Fibroblast of skin of abdomen (primary cell): ENCODE results near the gene BCR.

ENCODE experiments used
- DNase-seq: peaks from one replicate; pipeline ENCODE4 v3.0.0-alpha.2; 2013

Gene BCR

DNA sequence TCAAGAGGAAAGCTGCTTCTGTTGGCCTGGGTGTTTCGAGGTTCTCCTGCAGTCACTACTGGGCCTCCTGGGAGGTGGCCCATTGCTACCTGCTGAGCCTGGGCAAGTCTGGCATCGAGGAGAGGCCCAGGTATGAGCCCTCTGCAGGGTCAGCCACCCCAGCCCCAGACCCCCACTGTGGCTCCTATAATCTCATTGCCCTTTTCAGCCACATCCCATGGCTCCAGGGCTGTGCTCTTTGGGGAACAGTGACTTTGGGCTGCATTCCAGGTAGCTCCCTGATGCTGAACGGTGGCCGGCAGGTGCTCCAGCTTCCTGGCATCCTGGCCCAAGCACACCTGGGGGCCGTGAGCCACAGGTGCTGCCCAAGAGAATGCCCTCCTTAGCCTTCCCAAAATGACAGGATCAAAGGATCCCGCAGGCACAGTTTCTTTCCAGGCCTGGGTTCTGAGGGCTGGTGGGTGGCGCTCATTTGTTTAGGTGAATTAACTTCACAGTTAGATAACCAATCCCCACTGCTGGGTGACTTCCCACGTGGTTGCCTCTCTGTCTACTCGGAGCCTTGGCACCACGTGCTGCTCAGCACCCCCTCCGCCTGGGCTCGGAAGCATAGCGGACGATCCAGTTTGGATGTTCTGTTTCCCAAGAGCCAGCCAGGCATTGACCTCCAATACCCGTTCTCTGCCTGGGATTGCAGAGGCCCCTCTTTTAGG is 97.4 kb downstream of the BCR start:
- DNase-seq, result no peak

DNA sequence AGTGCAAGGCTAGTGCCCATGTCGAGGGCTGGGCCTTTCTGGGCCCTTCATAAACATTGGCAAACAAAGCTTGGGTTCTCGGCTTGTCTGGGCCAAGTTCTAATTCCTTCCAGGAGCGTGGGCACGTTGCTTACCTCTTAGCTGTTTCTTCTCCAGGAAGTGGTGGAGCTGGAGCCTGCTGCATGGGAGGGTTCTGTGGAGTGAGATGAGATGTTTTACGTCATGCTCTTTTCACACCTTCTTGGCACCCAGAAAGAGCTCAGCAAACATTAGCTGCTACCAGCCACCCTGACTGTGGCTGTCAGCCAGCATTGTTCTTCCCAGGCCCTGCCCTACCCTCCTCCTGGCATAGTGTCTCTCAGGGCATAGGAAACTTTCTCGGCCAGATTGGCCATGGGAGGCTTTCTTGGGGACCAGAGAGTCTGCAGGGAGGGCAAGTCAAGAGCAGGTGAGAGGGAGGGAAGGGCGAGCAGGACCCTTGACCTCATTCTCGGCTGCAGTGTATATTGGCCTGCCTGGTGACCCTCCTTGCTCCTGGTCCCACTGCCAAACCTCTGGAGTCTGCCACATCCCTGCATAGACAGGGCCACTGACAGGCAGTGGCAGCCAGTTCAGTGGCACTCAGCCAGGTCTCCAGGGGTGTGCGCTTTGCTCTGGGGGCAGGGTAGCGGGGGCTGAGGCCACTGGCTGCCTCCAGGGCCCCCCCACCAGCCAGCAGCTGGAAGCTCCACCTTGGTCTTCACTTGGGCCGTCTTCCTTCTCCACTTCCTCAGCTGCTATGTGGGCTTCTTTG is 98.8 kb downstream of the BCR start:
- DNase-seq, result no peak

DNA sequence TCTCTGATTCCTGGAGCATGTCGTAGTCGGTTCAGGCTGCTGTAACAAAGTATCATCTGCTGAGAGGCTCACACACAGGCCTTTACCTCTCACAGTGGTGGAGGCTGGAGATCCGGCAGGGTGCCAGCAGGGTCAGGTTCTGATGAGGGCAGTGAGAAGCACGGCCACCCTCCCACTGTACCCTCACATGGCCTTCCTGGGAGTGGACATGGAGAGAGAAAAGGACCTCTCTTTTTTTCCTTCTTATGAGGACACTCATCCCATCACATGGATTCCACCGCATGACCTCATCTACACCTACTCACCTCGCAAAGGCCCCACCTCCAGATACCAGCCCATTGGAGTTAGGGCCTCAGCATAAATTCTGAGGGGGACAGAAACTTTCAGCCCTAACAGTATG is 99.5 kb downstream of the BCR start:
- no peak for DNase-seq

DNA sequence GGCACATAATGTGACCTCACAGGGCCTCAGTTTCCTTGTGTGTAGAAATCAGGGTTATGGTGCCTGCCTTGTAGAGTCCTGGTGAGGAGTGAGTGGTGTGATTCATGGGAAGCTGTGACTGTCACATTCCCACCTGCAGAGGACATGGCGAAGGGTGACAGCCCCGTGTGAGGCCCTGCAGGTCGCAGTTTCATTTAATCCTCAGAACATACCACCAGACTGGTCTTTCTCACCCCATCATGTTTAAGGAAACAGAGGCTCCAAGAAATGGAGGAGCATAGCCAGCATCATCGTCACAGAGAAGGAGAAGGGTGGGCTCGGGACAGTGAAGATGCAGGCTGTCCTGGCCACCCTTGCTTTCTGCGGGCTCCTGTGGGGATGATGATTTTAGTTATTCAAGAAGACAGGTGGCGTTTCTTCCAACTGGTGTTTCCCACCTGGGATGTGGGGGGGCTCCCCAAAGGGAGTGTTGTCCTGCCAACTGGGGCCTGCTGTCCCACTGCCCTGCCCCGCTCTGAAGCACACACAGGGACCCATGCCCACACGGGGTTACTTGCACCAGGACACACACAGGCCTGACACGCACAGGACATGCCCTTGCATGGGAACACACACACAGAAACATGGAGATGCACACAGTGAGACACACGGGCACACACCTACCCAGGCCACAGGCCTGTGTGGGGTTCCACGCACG is 100.2 kb downstream of the BCR start:
- DNase-seq, result no peak

DNA sequence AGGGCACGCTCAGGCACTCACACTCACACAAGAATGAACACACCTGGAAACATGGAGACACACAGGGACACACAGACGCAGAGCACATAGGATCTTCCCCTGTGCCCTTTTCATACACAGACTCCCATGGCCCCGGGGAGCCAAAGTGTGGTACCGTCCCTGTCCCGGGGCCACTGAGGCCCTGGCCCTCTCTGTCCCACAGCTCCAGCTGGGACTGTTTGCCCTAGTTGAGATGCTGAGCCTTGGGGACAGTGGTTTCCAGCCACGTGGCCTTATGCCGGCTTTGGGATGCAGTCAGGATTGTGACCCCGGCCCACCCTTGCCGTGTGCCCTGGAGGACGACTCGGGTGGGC is 100.7 kb downstream of the BCR start:
- no peak for DNase-seq

DNA sequence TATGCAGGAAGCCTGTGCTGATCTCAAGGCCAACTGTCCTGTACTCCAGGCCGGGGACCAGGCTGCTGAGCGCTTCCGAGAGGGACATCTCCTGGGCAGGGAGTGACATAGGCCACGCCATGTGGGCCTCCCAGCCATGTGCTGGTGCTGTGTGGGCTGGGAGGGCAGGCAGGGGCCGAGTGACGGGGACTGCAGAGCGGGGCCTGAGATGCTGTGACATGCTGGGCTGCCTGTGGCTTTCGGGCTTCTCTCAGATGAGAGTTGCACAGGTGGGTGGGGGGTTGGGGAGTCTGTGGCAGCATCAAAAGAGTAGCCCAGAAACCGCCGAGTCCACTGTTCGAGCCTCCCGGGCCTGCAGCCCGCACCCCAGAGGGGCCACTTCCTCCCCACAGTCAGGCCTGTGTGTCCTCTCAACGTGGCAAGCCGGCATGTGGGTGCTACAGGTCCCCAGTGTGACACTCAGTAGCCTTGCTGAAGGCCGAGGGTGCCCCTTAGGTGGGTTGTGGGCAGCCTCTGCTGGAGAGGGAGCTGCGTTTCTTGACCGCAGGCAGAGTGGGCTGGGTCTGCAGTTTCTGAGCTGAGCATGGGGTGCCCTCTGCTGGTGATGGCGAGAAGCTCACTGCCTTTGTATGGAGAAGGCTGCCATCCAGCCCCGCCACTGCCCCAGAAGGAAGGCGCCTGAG is 101.2 kb downstream of the BCR start:
- peak; percentile 66 for DNase-seq

DNA sequence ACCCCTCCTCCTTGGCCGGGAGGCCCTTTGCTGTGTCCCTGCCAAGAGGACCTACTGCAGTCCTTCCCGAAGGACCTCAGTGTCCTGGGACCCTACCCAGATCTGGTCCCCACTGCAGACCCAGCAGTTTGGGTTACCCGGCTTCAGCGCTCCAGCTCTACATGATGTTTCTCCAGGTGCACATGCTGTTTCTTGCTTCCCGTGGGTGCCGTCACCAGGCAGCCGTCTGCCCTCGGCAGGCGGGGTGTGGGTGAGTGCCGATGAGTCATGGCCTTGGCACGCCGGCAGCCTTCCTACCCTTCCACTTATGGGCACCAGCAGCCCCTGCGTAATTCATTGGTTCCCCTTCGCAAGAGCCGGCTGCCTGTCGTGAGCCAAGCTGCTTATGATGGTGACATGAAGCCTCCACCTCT is 101.8 kb downstream of the BCR start:
- no peak for DNase-seq

DNA sequence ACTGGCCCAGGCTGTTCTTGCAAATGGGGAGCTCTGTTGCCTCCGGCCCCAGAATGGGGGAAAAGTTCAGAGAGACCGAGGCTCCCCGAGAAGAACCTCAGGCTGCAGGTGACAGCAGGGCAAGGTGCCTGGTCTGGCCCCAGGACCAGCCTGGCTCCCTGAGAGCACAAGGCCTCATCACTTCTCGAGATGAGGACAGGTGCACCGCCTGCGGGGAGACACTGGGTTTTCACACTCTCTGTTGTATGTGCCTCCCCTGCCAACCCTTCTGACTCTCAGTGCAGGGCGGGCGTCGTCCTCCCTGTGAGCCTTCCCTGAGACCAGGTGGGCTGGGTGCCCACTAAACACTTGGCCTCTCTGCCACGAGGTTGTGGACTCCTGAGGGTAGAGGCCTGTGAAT is 102.2 kb downstream of the BCR start:
- DNase-seq, result no peak

DNA sequence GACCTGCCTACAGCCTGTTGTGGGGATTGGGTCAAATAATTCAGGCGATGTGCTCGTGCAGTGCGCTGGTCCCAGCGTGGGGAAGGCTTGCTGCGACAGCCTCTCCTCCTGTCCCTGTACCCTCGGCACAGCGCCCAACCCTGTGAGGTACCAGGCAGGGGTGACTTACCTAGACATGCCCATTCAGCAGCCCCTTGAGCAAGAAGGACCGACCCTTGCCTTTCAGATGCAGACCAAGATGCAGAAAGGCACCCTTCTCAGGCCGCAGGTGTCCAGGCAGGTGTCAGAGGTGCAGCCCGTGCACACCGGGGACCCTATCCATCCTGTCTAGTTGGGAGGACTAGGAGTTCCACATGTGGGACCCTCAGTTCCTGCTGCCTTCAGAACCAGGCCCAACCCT is 102.7 kb downstream of the BCR start:
- no peak for DNase-seq

DNA sequence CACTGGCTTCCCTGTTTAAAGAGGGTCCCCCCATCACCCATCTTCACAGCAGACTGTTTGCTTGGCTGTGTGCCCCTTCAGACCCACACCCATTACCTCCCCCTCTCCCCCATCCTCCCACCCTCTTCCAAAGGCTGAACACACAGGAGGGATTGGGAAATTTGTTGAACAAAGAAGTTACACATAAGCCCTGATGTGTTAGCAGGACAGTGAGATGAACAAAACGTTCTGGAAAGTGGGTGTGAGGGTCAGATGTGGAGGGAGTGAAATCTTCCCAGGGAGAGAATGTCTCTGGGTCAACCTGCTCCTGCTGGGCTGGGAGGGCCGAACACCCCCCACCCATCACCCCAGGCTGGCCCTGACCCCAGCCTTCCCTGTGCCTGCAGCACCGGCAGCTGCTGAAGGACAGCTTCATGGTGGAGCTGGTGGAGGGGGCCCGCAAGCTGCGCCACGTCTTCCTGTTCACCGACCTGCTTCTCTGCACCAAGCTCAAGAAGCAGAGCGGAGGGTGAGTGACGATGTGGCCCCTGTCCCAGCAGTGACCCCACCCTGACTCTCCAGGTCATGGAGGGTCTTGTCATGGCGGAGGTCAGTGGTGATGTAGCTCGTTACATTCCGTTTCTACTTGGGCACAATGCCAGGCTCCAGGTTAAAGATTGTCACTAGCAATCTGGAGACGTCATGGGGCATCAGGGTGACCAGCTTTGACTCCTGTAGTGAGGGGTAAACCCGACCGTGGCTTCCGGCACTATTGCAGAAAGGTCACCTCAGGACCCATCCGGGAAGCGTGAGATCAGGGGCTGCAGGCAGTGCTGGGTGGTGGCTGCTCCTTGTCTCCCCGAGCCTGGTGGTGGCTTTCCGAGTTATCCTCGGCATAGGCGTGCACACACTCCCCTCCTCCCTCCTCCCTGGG is 103.5 kb downstream of the BCR start:
- no peak for DNase-seq

DNA sequence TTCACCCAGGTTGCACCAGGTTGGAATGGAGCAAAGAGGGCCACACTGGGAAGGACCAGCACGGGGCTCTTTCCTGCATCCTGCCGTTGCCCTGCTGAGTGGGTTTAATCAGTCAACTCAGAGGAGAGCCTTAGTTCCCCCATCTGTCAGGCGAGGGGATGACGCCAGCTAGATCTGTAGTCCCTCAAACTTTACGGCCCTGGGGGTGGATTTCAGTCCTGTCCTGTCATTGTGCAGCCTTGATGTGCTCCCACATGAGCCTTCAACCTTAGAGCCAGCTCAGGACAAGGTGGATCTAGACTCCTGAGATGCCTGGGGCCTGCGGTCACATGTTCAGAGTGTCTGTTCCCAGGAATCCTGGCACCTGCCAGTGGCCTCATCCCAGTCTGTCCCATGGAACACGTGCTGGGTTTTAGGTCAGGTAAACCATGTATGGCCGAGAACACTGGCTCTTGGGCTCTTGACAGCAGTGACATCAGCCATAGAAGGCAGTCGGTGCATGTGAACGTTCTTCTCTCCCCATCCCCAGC is 104.3 kb downstream of the BCR start:
- no peak for DNase-seq

DNA sequence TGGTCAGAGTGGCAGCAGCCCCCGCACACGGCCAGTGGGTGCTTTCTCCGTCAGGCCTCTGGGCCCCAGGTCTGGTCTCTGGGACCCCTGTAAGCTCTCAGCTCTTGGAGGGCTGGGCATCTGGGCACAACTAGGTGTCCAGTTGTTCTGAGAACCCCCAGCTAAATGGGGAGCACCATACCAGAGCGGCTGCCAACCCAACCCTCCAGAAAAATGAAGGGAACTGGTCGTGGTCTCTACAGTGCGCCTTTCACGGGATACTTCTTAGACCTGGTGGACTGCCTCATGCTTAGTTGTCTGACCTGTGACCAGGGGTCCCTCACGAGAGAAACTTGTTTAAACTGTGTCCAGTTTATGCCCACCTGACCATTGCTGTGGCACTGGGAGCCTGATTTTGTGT is 104.9 kb downstream of the BCR start:
- no peak for DNase-seq

DNA sequence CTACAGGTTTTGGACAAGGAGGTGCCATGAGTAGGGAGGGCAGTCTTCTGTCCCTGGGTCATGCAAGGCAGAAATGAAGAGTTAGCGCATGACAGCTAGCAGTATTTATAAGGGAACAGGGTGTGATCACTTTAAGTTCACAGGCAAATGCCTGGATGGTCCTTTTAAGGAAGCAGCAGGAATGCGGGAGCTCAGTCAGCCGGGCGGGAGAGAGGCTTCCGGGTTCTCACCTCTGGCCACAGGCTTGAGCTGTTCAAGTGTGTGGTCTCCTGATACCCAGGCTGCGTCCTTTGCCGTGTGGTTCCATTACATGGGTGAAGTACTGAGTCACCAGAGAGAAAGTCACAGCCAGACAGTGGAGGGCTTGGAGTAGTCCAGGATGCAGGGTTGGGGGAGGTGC is 105.4 kb downstream of the BCR start:
- DNase-seq, result no peak

DNA sequence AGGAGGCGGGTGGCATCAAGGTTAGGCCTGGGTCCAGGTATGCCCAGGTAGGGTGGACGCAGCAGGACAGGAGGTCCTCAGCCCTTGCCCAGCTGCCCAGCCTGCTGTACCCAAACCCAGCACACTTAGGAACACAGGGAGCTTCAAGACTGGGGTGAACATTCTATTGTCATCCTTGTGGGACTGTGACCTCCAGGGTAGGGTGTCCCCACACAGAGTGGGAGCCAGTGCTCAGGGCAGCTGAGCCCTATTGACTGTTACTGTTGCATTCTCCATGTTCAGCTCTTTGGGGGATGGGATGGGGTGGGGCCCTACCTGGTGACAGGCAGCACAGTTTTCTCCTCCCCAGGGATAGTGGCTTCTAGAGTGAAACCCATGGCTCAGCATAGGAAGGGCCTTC is 106.0 kb downstream of the BCR start:
- DNase-seq, result no peak

DNA sequence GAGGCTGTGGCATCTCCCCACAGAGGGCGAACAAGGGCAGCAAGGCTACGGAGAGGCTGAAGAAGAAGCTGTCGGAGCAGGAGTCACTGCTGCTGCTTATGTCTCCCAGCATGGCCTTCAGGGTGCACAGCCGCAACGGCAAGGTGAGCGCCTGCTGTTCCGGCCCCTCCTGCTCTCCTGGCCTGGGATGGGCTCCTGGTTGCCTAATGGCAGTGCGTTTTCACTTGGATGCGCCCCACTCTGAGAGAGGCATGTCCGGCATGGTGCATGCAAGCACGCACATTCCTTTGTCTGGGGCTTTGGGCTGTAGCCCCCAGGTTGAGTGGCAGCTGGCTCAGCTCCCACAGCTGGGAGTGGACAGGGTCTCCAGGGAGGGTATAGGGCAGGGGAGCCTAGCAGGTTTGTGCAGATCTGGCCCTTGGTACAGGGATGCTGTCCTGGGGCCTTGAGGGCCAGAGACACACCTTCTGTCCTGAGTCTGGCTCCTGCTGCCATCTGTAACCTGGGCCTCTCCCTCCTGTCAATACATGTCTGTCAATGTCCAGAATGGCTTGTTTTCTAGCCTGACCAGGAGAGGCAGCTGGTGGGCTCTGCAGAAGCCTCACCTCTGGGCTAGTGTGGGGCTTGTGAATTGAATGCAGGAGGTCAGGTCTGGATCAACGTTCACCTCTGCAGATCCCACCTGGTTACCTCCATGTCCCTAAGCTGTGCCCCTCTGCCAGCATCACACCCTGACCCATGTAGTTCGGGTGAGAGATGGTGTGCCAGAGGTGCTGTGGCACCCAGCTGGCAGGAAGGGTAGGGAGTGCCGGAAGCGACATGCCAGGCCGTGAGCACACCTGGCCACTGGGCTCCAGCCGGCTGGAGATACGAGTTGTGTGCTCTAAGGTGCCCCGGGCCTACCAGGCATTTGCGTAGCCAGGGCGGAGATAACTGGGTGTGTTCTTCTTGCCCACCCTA is 107.1 kb downstream of the BCR start:
- DNase-seq, result no peak

DNA sequence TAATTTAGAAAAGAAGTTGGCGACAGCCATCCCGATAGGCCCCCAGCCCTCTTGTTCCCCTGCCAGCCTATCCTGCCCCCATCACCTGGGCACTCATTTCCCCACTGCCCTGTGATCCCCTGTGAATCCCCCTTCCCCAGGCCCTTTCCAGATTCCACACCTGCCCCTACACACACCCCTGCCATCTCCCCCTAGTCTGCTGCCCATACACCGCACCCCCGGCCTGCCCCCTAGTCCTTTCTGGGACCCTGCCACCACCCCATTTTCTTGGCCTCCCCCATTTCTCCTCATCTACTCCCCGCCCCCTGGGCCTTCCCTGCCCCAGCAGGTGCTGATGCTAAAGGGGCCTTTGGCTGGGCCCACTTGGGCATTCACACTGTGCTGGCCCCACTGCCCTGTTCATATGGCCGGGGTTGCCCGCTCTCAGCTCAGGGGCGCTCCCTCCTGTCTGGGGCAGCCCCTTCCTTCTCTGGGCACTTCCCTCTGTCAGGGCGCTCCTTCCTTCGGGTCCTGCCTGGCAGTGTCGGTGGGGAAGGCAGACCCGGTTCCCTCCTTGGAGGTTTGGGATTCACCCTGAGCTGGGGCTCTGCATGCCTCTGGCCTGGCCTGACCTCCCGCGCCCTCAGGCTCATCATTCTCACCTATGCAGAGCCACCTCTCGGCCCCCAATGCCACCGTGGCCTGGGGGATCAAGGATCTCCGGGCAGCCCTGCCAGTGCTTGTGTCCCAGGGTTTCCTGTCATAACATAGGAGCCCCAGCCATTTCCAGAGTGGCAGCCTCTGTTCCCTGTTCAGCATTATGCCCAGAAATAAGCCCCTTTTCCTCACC is 108.2 kb downstream of the BCR start:
- DNase-seq, result no peak

DNA sequence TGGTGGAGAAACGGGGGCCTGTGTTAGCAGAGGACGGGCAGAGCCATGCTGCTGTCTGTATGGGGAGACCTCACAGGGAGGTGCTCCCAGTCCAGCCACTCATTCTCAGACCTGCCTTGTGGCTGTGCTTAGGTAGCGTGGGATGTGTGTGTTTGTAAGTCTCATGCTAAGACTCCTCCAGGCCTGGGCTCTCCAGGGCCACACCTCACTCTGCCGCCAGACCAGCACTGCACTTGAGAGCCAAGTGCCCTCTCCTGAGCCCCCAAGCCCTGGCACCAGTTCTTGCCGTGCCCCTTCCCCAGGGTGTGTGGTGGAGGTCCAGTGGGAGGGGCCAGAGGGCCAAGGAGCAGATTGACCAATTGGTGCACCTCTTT is 108.8 kb downstream of the BCR start:
- no peak for DNase-seq

DNA sequence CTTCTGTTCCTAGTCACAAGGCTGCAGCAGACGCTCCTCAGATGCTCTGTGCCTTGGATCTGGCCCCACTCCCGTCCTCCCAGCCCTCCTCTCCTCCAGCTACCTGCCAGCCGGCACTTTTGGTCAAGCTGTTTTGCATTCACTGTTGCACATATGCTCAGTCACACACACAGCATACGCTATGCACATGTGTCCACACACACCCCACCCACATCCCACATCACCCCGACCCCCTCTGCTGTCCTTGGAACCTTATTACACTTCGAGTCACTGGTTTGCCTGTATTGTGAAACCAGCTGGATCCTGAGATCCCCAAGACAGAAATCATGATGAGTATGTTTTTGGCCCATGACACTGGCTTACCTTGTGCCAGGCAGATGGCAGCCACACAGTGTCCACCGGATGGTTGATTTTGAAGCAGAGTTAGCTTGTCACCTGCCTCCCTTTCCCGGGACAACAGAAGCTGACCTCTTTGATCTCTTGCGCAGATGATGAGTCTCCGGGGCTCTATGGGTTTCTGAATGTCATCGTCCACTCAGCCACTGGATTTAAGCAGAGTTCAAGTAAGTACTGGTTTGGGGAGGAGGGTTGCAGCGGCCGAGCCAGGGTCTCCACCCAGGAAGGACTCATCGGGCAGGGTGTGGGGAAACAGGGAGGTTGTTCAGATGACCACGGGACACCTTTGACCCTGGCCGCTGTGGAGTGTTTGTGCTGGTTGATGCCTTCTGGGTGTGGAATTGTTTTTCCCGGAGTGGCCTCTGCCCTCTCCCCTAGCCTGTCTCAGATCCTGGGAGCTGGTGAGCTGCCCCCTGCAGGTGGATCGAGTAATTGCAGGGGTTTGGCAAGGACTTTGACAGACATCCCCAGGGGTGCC is 109.8 kb downstream of the BCR start:
- peak; percentile 36 for DNase-seq
